ENCODE data around the gene PTPRF. TPM values are rescaled to one million over a fixed set of nuclear protein-coding genes. Genes with fewer than 3 reads are reported as not detected.
"Not testable (repeated sequence)": the region's sequence is repeated elsewhere in the genome, so short reads cannot be mapped to it uniquely, and the experiment has no call there.

Gene PTPRF
- total RNA-seq, 1 experiment from 2014 or later: 31.1 TPM

DNA sequence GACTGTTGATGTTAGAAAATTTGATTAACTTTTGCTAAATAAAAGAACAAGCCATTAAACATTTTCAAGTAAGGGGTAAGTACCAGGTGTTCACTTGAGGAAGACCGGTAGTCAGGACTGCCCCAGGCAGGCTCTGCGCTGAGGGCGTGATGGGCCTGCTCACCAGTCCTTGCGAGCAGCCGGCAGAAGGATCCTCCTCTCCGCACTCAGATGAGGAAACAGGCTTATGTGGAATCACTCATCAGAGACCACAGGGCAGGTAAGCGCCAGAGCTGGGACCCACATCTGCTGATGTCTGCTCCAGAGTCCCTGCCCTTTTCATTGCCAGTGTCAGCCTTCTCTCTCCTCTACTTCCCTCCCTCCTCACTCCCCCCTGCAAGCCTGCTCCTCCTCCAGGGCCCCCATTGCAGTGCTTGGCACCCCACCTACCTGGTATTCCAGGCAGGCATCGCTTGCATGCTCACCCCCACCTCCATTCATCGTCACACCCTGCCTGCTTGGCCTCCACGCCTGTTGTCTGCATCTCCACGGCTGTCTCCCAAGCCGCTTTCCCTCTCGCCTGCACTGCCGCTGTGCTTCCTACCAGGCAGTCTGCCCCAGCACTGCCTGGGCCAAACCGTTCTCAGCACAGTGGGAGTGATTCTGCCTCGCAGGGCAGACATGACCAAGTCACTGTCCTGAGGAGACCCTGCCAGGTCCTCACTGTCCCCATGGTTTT, 94.5 kb downstream of the PTPRF start:
- DNase-seq (ENCODE audit: low read depth): no peak

- DNase-seq (ENCODE audit: low read depth): no peak
These were observed 101.5 kb downstream of the PTPRF start for GRCh38 chr1:43632135-43632670.

DNA sequence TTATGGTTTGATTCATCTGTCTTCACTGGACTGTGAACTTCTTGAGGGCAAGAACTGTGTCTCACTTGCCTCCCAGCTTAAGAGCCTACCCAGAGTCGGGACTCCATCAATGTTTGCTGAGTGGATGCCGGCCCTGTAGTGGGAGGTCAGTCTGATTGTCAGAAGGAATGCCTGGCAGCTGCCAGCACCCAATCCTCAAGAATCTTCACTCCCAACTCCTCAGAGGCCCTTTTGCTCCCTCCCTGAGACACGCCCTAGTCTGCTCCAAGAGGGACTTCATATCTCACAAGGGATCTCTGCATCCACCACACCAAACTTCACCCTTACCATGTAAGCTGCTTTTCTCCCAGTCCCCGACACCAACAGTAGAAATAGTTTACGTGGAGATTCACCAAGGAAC, 104.0 kb downstream of the PTPRF start:
- no peak for DNase-seq (ENCODE audit: low read depth)

DNA sequence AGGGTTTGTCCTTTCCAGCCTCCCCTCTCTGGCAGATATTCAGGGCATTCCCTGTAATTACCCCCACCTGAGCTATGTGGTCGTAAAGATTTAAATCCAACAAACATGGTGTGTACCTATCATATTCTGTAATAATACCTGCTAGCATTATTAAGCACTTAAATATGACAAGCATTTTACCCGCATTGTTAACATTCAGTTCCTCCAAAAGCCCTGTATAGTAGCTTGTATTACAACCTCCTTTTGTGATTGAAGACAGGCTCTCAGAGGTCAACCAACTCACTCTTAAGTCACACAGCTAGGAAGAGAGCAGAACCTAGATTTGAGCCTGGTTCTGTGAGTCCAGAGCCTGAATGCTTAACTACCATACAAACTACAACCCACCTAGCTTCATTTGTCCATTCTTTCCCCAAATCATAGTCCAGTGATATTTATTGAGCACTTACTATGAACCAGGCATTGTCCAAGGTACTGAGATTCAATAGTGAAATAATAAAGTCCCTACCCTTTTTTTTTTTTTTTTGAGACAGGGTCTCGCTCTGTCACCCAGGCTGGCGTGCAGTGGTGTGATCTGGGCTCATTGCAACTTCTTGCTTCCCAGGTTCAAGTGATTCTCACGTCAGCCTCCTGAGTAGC, 105.4 kb downstream of the PTPRF start:
- DNase-seq (ENCODE audit: low read depth): peak; percentile 51

DNA sequence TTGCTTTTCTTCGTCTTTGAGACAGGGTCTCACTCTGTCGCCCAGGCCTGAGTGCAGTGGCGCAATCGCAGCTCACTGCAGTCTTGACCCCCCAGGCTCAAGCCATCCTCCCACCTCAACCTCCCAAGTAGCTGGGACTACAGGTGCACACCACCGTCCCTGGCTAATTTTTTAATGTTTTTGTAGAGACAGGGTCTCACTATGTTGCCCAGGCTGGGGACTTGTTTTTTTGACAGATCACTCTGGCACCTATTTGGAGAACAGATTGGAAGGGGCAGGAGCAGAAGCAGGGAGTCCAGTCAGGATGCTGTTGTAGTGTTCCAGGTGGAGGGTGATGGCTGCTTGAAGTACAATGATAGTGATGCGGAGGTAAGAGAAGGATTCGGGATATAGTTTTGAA, 106.6 kb downstream of the PTPRF start:
- DNase-seq (ENCODE audit: low read depth): no peak

DNA sequence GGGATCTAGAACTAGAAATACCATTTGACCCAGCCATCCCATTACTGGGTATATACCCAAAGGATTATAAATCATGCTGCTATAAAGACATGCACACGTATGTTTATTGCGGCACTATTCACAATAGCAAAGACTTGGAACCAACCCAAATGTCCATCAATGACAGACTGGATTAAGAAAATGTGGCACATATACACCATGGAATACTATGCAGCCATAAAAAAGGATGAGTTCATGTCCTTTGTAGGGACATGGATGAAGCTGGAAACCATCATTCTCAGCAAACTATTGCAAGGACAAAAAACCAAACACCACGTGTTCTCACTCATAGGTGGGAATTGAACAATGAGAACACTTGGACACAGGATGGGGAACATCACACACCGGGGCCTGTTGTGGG, 107.7 kb downstream of the PTPRF start:
- not testable (repeated sequence) for DNase-seq (ENCODE audit: low read depth)

DNA sequence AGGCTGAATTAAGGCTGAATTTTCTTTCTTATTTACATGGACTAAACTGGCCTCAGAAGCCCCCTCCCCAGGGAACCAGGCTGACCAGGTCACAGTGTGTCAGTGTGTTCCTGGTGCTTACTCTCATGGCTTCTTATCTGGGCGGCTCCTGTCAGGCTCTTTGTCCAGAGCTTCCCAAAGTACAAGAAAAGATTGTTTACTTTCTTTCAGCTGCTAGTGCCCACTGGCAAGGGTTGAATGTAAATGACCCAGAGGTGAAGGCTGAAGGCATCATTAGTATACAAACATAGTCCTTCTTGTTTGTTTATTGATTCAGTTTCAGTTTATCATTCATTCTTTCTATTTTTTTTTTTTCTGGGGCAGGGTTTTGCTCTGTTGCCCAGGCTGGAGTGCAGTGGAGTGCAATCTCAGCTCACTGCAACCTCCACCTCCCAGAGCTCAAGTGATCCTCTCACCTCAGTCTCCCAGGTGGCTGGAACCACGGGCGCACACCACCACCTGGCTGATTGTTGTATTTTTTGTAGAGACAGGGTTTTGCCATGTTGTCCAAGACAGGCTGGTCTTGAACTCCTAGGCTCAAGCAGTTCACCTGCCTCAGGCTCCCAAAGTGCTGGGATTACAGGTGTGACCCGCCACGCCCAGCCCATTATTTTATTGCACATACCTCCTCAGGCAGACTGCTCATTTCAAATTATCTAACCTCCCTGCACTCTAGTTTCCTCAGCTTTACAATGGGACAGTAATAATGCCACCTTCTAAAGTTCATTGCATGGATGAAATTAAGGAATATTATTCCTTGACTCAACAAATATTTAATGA, 109.5 kb downstream of the PTPRF start:
- no peak for DNase-seq (ENCODE audit: low read depth)

DNA sequence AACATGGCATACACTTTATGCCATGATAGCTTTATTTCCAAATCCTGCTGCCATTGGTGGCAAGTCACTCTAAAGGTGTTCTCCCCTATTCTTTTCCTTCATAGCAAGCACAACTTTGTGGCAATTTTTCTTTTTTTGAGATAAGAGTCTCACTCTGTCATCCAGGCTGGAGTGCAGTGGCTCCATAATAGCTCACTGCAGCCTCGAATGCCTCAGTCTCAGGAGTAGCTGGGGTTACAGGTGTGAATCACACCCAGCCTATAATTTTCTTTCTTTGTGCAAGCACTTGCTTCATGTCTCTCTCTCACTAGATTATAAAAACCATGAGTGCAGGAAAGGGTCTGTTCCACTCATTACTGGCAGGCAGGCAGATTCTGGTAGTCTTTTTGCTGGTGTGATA, 113.9 kb downstream of the PTPRF start:
- DNase-seq (ENCODE audit: low read depth): no peak

DNA sequence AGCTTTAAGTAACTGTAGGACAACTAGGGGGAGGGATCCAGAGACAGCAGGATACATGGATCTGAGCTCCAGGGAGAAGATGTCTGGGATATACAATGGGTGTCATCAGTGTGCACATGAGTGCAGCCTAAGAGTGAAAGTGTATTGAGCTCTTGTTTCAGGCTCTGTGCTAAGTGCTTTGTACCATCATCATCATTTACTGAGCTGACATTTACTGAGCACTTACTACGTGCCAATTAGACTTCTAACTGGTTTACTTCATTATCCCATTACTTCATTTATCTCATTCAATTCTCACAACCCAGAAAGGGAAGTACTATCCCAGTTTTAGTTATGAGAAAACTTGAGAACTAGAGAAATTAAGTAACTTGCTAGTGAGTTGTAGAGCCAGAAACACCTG, 114.8 kb downstream of the PTPRF start:
- no peak for DNase-seq (ENCODE audit: low read depth)

DNA sequence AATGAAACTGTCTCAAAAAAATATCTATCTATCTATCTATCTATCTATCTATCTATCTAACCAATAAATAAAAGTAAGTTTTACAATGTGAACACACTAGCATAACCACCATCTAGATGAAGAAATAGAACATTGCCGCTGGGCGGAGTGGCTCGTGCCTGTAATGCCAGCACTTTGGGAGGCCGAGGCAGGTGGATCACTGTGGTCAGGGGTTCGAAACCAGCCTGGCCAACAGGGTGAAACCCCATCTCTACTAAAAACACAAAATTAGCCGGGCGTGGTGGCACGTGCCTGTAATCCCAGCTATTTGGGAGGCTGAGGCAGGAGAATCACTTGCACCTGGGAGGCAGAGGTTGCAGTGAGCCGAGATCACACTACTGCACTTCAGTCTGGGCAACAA, 116.6 kb downstream of the PTPRF start:
- not testable (repeated sequence) for DNase-seq (ENCODE audit: low read depth)

- no peak for DNase-seq (ENCODE audit: low read depth)
These were observed 117.7 kb downstream of the PTPRF start for GRCh38 chr1:43648221-43648847.

GRCh38 chr1:43648876-43649477, 118.3 kb downstream of the PTPRF start:
- DNase-seq (ENCODE audit: low read depth): no peak

- DNase-seq (ENCODE audit: low read depth): peak; percentile 97
These were observed 119.8 kb downstream of the PTPRF start for GRCh38 chr1:43650310-43651085.

GRCh38 chr1:43651188-43651587, 120.5 kb downstream of the PTPRF start:
- no peak for DNase-seq (ENCODE audit: low read depth)

DNA sequence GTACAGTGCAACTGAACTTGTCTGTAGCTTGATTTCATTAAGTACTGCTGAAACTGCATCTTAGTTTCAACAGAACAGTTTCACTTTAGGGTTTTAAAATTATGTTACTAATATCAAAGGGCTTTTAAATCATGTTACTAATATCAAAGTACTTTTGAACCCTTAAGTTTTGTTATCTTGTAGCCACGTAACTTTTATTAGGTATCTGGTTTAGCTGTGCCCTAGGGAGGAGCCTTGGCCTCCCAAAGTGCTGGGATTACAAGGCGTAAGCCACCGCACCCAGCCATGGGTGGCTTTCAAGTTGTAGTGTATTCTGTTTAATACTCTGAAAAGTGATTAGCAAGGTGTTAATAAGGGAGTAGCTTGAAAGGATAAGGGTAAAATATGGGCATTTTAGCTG, 121.2 kb downstream of the PTPRF start:
- DNase-seq (ENCODE audit: low read depth): no peak

DNA sequence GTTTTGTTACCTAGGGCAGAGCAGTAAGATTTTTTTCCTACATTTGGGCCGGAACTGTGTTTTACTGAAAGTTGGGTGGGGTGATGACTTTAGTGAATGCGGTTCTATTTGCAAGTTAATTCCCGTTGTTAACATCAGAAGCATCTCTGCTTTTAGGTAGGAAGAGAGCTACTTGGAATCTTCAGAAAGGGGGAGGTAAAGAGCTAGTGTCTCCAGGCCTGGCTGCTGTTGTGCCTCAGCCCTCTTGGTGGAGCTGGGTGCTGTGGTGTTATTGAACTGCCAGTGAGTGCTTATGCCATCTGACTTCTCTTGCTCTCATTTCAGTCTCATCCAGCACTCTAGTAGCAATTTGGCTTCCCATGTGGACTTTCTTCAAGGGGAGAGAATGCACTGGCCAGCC, 122.7 kb downstream of the PTPRF start:
- no peak for DNase-seq (ENCODE audit: low read depth)

GRCh38 chr1:43653893-43654292, 123.2 kb downstream of the PTPRF start:
- DNase-seq (ENCODE audit: low read depth): no peak

GRCh38 chr1:43655953-43656352, 125.3 kb downstream of the PTPRF start:
- no peak for DNase-seq (ENCODE audit: low read depth)

DNA sequence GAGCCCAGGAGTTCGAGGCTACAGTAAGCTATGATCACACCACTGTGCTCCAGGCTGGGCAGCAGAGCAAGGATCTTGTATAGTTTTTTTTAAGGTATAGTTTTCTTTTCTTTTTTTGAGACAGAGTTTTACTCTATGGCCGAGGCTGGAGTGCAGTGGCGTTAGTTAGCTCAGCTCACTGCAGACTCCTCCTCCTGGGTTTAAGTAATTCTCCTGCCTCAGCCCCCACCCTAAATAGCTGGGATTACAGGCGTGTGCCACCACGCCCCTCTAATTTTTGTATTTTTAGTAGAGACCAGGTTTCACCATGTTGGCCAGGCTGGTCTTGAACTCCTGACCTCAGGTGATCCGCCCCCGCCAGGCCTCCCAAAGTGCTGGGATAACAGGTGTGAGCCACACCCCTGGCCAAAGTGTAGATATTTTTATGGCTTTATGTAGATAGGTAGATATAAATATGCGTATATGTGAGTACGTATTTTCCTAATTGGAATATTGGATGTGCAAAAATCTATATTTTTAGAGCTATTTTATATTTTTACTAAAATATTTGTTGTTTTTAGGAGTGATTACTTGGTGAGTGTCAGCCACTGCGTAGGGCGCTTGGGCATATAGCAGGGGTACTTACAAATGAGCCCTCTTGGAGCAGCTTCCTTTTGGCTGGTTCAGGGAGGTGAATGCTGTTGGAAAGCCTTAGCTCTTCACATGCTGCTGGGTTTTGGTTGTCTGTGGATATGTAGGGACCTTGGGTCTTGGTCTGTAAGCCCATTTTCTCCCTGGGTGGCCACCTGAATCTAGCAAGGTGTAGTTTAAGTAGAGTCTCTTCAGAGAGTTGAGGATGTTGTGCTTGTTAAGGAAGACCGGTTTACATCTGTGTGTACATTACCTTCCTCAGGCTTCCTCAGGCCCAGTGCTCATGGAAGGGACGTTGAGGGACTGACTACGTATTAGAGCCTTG, 128.8 kb downstream of the PTPRF start:
- DNase-seq (ENCODE audit: low read depth): no peak

GRCh38 chr1:43660355-43660754, 129.7 kb downstream of the PTPRF start:
- no peak for DNase-seq (ENCODE audit: low read depth)

Data from M059J (cell line).